Body of pancreas (tissue), 4 donors: ENCODE data around the gene SLC29A4.

Experiments used
- POLR2A ChIP-seq, 3 donors: fragments of 450-650 bp; IDR thresholded peaks; one replicate each; pipeline ENCODE4 v1.6.1; 2016; ENCODE audit warnings: antibody characterized with exemption in 3 of 3, mild to moderate bottlenecking in 2 of 3
- TF ChIP-seq, protein P1 (sequence below), 7 experiments: fragments of 450-650 bp in 4 of 7; fragments of 200-600 bp in 3 of 7; sonication (generic) in 3 of 7; IDR thresholded peaks; one replicate each; pipeline ENCODE4 v1.5.1; 2016 to 2019; ENCODE audit warnings: antibody characterized with exemption in 7 of 7

DNA sequence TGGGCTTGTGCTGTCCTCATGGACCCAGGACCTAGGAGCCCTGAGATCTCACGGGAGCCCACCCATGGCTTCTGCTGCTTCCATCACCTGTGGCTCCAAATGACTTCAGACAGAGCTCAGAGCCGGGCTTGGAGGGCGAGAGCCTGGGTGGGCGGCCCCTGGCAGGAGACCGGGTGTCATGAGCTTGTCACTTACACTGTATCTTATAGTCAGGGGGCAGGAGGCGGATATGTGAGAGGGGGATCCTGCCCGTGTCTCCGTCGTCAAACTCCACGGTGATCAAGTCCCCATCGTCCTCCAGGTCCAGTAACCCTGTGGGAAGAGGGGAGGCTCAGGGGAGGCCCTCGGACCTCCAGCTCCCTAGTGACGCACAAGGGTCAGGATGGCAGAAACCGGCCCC lies 33.0 kb downstream of the SLC29A4 start:
- TF ChIP-seq, protein P1, sequence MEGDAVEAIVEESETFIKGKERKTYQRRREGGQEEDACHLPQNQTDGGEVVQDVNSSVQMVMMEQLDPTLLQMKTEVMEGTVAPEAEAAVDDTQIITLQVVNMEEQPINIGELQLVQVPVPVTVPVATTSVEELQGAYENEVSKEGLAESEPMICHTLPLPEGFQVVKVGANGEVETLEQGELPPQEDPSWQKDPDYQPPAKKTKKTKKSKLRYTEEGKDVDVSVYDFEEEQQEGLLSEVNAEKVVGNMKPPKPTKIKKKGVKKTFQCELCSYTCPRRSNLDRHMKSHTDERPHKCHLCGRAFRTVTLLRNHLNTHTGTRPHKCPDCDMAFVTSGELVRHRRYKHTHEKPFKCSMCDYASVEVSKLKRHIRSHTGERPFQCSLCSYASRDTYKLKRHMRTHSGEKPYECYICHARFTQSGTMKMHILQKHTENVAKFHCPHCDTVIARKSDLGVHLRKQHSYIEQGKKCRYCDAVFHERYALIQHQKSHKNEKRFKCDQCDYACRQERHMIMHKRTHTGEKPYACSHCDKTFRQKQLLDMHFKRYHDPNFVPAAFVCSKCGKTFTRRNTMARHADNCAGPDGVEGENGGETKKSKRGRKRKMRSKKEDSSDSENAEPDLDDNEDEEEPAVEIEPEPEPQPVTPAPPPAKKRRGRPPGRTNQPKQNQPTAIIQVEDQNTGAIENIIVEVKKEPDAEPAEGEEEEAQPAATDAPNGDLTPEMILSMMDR (IDR thresholded peaks at IDR 0.05), result no peak
- TF ChIP-seq POLR2A (IDR thresholded peaks at IDR 0.05), result no peak
